GM23338 (cell line): ENCODE data around the gene SLC37A1.

Source experiments
- CREB1 ChIP-seq: fragments of 250-450 bp; sonication (Bioruptor Pico); IDR thresholded peaks from 2 replicates; pipeline ENCODE4 v1.5.0; 2020; ENCODE audit warnings: low read depth, mild to moderate bottlenecking, moderate library complexity
- CTCF ChIP-seq, 2 experiments: fragments of 200-600 bp in 1 of 2; sonication (generic) in 1 of 2; conservative IDR thresholded peaks; 2 replicates each; pipeline versions ENCODE4 v1.5.1 to v1.6.1; 2016 to 2017; ENCODE audit warnings: antibody characterized with exemption in 2 of 2, low read depth in 2 of 2, mild to moderate bottlenecking in 2 of 2, moderate library complexity in 1 of 2
- ETS1 ChIP-seq: IDR thresholded peaks from 2 replicates; pipeline ENCODE4 v1.6.1; 2016; ENCODE audit warnings: antibody characterized with exemption
- EZH2 ChIP-seq: fragments of 200-600 bp; sonication (generic); IDR thresholded peaks from one replicate; pipeline ENCODE4 v1.8.0; 2017; ENCODE audit warnings: antibody characterized with exemption, mild to moderate bottlenecking, low read depth; ENCODE audit not compliant: unreplicated experiment
- EZH2phosphoT487 ChIP-seq: fragments of 200-600 bp; sonication (generic); IDR thresholded peaks from one replicate; pipeline ENCODE4 v1.8.1; 2018; ENCODE audit warnings: antibody characterized with exemption; ENCODE audit not compliant: unreplicated experiment
- POLR2AphosphoS5 ChIP-seq: IDR thresholded peaks from 2 replicates; pipeline ENCODE4 v1.6.1; 2016; ENCODE audit warnings: antibody characterized with exemption, low read depth
- REST ChIP-seq: IDR thresholded peaks from one replicate; pipeline ENCODE4 v1.6.1; 2018; ENCODE audit warnings: antibody characterized with exemption; ENCODE audit not compliant: unreplicated experiment
- STAT1 ChIP-seq: IDR thresholded peaks from one replicate; pipeline ENCODE4 v1.6.1; 2016; ENCODE audit warnings: antibody characterized with exemption; ENCODE audit not compliant: unreplicated experiment
- ZNF114 ChIP-seq: fragments of 250-450 bp; sonication (Bioruptor Pico); IDR thresholded peaks from 2 replicates; pipeline ENCODE4 v1.5.0; 2020; ENCODE audit warnings: mild to moderate bottlenecking, moderate library complexity
- ZNF331 ChIP-seq: fragments of 250-450 bp; sonication (Bioruptor Pico); IDR thresholded peaks from 2 replicates; pipeline ENCODE4 v1.5.0; 2020; ENCODE audit warnings: low read depth, mild to moderate bottlenecking, moderate library complexity

- no peak for TF ChIP-seq CTCF (conservative IDR thresholded peaks at IDR 0.05; ENCODE audit: low read depth in 2 of 2)
- TF ChIP-seq CREB1 (CRISPR knock-in tag), result no peak
- no peak for TF ChIP-seq POLR2AphosphoS5
- TF ChIP-seq EZH2phosphoT487, result no peak
- no peak for TF ChIP-seq EZH2
- TF ChIP-seq ZNF114 (CRISPR knock-in tag), result no peak
- no peak for TF ChIP-seq REST
- TF ChIP-seq STAT1, result no peak
- TF ChIP-seq ETS1, result no peak
- TF ChIP-seq ZNF331 (CRISPR knock-in tag), result no peak
These were observed 54.7 kb downstream of the SLC37A1 start for GRCh38 chr21:42568376-42568775.
